Osteocyte (in vitro differentiated cells): ENCODE measurements around the gene LSM4. TPM values are rescaled to one million over a fixed set of nuclear protein-coding genes. Genes with fewer than 3 reads are reported as not detected.

Source experiments
- DNase-seq: peaks from one replicate; pipeline ENCODE4 v3.0.0; 2021; ENCODE audit warnings: mixed read lengths; ENCODE audit not compliant: unreplicated experiment; ENCODE audit errors: extremely low spot score
- H3K27ac Mint-ChIP-seq: one replicate; pipeline ENCODE4 v1.8.0; 2021; ENCODE audit warnings: mild to moderate bottlenecking, mixed read lengths; ENCODE audit not compliant: unreplicated experiment
- H3K27me3 Mint-ChIP-seq: one replicate; pipeline ENCODE4 v1.8.0; 2021; ENCODE audit warnings: mixed read lengths; ENCODE audit not compliant: unreplicated experiment
- H3K36me3 Mint-ChIP-seq: one replicate; pipeline ENCODE4 v1.8.0; 2021; ENCODE audit warnings: mixed read lengths; ENCODE audit not compliant: unreplicated experiment
- H3K4me1 Mint-ChIP-seq: one replicate; pipeline ENCODE4 v1.8.0; 2021; ENCODE audit warnings: mixed read lengths; ENCODE audit not compliant: unreplicated experiment
- H3K4me3 Mint-ChIP-seq: one replicate; pipeline ENCODE4 v1.8.0; 2021; ENCODE audit warnings: mild to moderate bottlenecking, moderate library complexity, mixed read lengths; ENCODE audit not compliant: unreplicated experiment
- H3K9me3 Mint-ChIP-seq: one replicate; pipeline ENCODE4 v1.8.0; 2021; ENCODE audit warnings: mixed read lengths; ENCODE audit not compliant: unreplicated experiment
- total RNA-seq: library from RNA; stranded (reverse); gene quantifications from 2 replicates; pipeline ENCODE4 v1.2.1, GENCODE V29; 2021
- TF ChIP-seq, protein P1 (sequence below): fragments of 200-600 bp; sonication (generic); IDR thresholded peaks from 2 replicates; pipeline ENCODE4 v1.5.0; 2021; ENCODE audit warnings: antibody characterized with exemption, mild to moderate bottlenecking, moderate library complexity

The LSM4 gene
- total RNA-seq, 1 donor from 2014 or later = 92.1 TPM

DNA sequence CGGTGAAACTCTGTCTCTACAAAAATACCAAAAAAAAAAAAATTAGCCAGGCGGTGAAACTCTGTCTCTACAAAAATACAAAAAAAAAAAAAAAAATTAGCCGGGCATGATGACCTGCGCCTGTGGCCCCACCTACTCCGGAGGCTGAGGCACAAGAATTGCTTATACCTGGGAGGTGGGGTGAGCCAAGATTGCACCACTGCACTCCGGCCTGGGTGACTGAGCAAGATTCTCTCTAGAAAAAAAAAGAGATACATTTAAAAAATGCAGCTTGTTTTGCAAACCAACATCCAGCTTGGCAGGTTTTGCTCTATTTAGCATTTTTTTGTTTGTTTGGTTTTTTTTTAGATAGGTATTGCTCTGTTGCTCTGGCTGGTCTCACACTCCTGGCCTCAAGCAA is 10.8 kb upstream of the LSM4 start:
- TF ChIP-seq, protein P1, sequence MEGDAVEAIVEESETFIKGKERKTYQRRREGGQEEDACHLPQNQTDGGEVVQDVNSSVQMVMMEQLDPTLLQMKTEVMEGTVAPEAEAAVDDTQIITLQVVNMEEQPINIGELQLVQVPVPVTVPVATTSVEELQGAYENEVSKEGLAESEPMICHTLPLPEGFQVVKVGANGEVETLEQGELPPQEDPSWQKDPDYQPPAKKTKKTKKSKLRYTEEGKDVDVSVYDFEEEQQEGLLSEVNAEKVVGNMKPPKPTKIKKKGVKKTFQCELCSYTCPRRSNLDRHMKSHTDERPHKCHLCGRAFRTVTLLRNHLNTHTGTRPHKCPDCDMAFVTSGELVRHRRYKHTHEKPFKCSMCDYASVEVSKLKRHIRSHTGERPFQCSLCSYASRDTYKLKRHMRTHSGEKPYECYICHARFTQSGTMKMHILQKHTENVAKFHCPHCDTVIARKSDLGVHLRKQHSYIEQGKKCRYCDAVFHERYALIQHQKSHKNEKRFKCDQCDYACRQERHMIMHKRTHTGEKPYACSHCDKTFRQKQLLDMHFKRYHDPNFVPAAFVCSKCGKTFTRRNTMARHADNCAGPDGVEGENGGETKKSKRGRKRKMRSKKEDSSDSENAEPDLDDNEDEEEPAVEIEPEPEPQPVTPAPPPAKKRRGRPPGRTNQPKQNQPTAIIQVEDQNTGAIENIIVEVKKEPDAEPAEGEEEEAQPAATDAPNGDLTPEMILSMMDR = no peak
- Mint-ChIP-seq H3K36me3 (no peaks in the 10 kb centered on the region), H3K4me1 (peaks cover 11% of the 10 kb centered on the region), H3K27ac (no peak overlapping the region), H3K27me3 (no peaks in the 10 kb centered on the region), H3K9me3 (no peaks in the 10 kb centered on the region), H3K4me3 (no peak overlapping the region)
- DNase-seq = no peak

DNA sequence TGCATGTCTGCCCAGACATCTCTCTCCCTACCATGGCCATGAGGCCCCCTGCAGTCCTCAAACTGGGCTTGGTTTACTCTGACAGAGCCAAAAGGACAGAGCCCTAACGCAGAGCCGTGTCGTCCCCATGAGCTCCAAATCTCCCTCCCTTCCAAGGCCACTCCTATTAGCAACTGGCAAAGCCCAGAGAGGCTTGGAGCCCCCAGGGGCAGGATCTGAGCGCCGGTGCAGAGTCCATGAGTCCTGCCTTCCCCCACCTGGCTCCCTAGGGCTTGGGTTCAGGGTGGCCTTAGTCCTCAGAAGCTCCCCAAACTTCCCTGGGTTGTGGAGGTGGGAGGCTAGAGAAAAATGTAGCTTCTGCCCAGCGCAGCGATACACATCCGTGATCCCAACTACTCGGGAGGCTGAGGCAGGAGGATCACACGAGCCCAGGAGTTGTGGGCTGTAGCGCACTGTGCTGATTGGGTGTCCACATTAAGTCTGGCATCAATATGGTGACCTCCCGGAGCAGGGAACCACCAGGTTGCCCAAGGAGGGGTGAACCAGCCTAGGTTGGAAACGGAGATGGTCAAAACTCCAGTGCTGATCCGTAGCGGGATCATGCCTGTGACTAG is 10.1 kb upstream of the LSM4 start:
- no peaks in the 10 kb centered on the region for H3K9me3 Mint-ChIP-seq
- H3K4me1 Mint-ChIP-seq = peaks cover 15% of the 10 kb centered on the region
- TF ChIP-seq, protein P1 = no peak
- no peaks in the 10 kb centered on the region for H3K27me3 Mint-ChIP-seq
- H3K27ac Mint-ChIP-seq = no peak overlapping the region
- H3K4me3 Mint-ChIP-seq = no peak overlapping the region
- DNase-seq = no peak
- H3K36me3 Mint-ChIP-seq = no peaks in the 10 kb centered on the region

DNA sequence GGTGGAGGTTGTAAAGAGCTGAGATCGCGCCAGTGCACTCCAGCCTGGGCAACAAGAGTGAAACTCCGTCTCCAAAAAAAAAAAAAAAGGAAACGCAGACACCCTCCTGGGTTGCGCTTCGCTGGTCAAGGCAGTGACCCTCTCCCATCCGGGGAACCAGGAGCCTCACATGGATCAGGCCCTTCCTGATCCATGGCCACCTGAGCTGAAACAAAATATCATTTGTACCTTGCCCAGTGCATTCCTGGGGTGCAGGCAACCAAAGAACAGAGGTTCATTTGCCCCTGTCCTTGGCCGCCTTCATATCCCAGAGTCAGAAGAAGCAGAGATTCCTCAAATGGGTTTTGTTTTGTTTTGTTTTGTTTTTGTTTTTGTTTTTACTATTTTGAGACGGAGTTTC is 8.0 kb upstream of the LSM4 start:
- TF ChIP-seq, protein P1 = no peak
- Mint-ChIP-seq H3K4me3 (no peak overlapping the region), H3K9me3 (no peaks in the 10 kb centered on the region), H3K27ac (no peak overlapping the region), H3K36me3 (no peaks in the 10 kb centered on the region), H3K27me3 (no peaks in the 10 kb centered on the region), H3K4me1 (peaks cover 15% of the 10 kb centered on the region)
- no peak for DNase-seq

DNA sequence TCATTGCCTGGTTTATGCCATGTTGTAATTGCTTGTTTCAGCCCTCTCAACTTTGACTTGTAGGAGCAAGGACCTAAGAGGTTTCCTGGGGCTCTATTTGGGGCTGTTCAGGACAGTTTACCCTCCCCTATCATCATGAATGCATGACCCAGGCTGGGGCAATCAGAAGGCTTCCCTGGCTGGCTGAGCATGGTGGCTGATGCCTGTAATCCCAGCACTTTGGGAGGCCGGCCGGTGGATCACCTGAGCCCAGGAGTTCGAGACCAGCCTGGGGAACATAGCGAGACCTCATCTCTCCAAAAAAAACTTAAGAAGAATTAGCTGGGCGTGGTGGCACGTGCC is 6.1 kb upstream of the LSM4 start:
- no peaks in the 10 kb centered on the region for H3K27me3 Mint-ChIP-seq
- TF ChIP-seq, protein P1 = no peak

DNA sequence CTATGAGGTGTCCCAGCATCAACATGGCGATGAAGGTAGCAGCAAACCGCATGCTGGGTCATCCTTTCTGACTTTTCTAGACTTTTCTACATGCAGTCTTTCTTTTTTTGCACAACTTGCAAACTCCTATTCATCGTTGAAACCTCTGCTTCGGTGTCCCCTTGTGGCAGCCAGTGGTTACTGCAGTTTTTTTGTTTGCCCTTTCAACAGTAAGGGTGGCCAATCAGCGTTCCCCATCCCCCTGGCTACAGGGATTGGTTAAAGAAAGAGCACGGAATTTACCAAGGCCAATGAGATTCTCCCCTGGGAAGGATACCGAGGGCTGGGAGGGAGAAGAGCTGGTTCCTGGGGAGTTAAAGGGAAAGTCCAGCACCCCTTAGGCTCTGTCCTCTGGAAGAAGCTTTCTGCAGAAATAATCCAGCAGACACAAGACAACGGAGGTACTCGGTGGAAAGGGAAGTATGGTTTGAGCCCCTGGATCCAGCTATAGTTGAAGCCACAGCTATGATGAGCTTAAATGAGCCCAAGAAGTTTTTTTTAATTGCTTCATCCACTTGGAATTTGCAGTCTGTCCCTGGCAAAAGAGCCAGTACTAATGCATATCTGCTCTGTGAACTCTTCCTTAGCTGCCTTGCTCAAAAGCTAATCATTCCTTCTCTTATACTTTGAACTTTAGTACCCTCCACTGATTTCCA is 5.6 kb upstream of the LSM4 start:
- Mint-ChIP-seq H3K27me3 (no peaks in the 10 kb centered on the region), H3K36me3 (no peaks in the 10 kb centered on the region), H3K9me3 (no peaks in the 10 kb centered on the region), H3K4me1 (peaks cover 22% of the 10 kb centered on the region), H3K27ac (peak overlapping the region; percentile 89), H3K4me3 (peak overlapping the region; percentile 70)
- TF ChIP-seq, protein P1 = peak; percentile 83
- peak; percentile 97 for DNase-seq

More for the DNA sequence above, 6.1 kb upstream of the LSM4 start:
- Mint-ChIP-seq H3K27ac (peak overlapping the region; percentile 89), H3K4me1 (peaks cover 16% of the 10 kb centered on the region), H3K4me3 (peak overlapping the region; percentile 70), H3K9me3 (no peaks in the 10 kb centered on the region), H3K36me3 (no peaks in the 10 kb centered on the region)
- no peak for DNase-seq
